Erythroblast (primary cell): ENCODE measurements around the gene CPNE5.

Source experiments
- GATA1 ChIP-seq: IDR thresholded peaks from 2 replicates; pipeline ENCODE4 v1.6.1; 2011; ENCODE audit warnings: low read depth, mild to moderate bottlenecking, control low read depth, low read length, moderate library complexity
- POLR2A ChIP-seq: IDR thresholded peaks from 2 replicates; pipeline ENCODE4 v1.6.1; 2011; ENCODE audit warnings: mild to moderate bottlenecking, low read length

DNA sequence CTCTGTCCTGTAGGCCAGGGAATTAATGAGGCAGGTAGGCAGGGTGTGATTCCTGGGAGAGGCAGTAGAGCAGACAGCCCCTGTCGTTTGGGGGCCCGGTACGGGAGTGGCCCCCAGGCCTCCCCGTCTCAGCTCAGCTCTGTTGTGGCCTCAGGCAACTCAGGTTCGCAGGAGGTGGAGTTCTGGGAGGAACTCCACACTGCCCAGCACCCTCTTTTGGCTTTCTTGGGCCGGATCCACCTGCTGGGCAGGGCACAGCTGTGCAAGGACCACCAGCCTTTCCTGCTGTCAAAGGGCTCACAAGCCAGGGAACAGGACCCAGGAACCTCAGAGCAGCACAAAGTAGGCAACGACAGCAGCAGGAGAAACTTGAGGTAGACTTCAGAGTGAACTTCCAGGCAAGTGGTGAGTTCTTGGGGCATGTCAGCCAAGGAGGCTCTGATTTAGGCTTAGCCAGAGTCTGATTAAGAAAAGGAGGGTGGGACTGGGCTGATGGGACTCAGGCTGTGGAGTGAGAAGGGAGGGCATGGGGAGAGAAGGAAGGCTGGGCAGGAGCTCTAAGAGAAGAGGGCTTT, 104.7 kb downstream of the CPNE5 start:
- TF ChIP-seq POLR2A (no peak), GATA1 (no peak)
